B cell (primary cell): ENCODE data around the gene RDH13. TPM values are rescaled to one million over a fixed set of nuclear protein-coding genes. Genes with fewer than 3 reads are reported as not detected.

Experiments
- ATAC-seq: fragments of 200-7000 bp; cut with Tn5 transposase; one replicate; pipeline ENCODE4 v1.10.0; 2021; ENCODE audit warnings: low read depth, mild to moderate bottlenecking, moderate number of reproducible peaks, moderate library complexity
- CTCF ChIA-PET: fragments of 350-600 bp; sonication (Branson Sonifier 250); formaldehyde crosslinking; loops from one replicate; lab custom pipeline; 2021; ENCODE audit warnings: antibody characterized with exemption, inconsistent platforms; lab: Charles Lee
- POLR2A ChIA-PET: fragments of 350-600 bp; sonication (Branson Sonifier 250); formaldehyde crosslinking; loops from one replicate; lab custom pipeline; 2021; ENCODE audit warnings: antibody characterized with exemption; lab: Charles Lee
- DNase-seq: peaks from one replicate; pipeline ENCODE4 v3.0.0; 2013
- H2AFZ ChIP-seq: 2 replicates; pipeline ENCODE4 v1.6.1; 2012; ENCODE audit warnings: mild to moderate bottlenecking, low read depth, low read length; ENCODE audit not compliant: insufficient read depth, poor library complexity, severe bottlenecking
- H3K27ac ChIP-seq, 2 donors: 1 replicate in 1 of 2; 2 replicates in 1 of 2; pipeline ENCODE4 v1.5.1; 2012 to 2013; ENCODE audit warnings: low read length in 2 of 2, mild to moderate bottlenecking in 2 of 2, moderate library complexity in 1 of 2
- H3K27me3 ChIP-seq, 4 experiments: fragments of 200-600 bp in 1 of 4; sonication (generic) in 1 of 4; replicated peaks in 1 of 4; 1 replicate in 2 of 4; 2 replicates in 2 of 4; pipeline versions ENCODE4 v1.6.1 to v1.7.0; 2013 to 2016; ENCODE audit warnings: low read length in 3 of 4, mild to moderate bottlenecking in 2 of 4, mixed read lengths in 1 of 4, moderate library complexity in 1 of 4; ENCODE audit not compliant: insufficient read depth in 4 of 4, control insufficient read depth in 3 of 4; ENCODE audit errors: control extremely low read depth in 1 of 4
- H3K36me3 ChIP-seq, 2 experiments: replicated peaks in 1 of 2; 1 replicate in 1 of 2; 2 replicates in 1 of 2; pipeline versions ENCODE4 v1.6.1 to v1.7.1; 2013; ENCODE audit warnings: low read length in 1 of 2; ENCODE audit not compliant: insufficient read depth in 2 of 2, control insufficient read depth in 1 of 2; ENCODE audit errors: control extremely low read depth in 1 of 2, extremely low read depth in 1 of 2
- H3K4me1 ChIP-seq, 2 donors: fragments of 200-600 bp in 1 of 2; sonication (generic) in 1 of 2; 1 replicate in 1 of 2; 2 replicates in 1 of 2; pipeline versions ENCODE4 v1.5.1 to v1.6.1; 2013 to 2017; ENCODE audit warnings: low read length in 2 of 2; ENCODE audit not compliant: control insufficient read depth in 2 of 2, insufficient read depth in 2 of 2
- H3K4me2 ChIP-seq: replicated peaks from 2 replicates; pipeline ENCODE3; 2012; ENCODE audit warnings: mild to moderate bottlenecking, low read depth, low read length; ENCODE audit not compliant: poor library complexity, severe bottlenecking
- H3K4me3 ChIP-seq, 5 experiments: fragments of 200-600 bp in 1 of 5; sonication (generic) in 1 of 5; 1 replicate in 3 of 5; 2 replicates in 2 of 5; pipeline versions ENCODE4 v1.5.1 to v1.7.0; 2011 to 2016; ENCODE audit warnings: low read length in 4 of 5, mild to moderate bottlenecking in 4 of 5, low read depth in 2 of 5, control low read depth in 1 of 5, moderate library complexity in 1 of 5; ENCODE audit not compliant: insufficient read depth in 1 of 5; ENCODE audit errors: control extremely low read depth in 1 of 5, extremely low read depth in 1 of 5
- H3K79me2 ChIP-seq: fragments of 200-600 bp; sonication (generic); one replicate; pipeline ENCODE4 v1.6.0; 2016; ENCODE audit warnings: low read length; ENCODE audit not compliant: control insufficient read depth, insufficient read depth
- H3K9ac ChIP-seq: fragments of 200-600 bp; sonication (generic); 2 replicates; pipeline ENCODE4 v1.6.1; 2017; ENCODE audit warnings: mild to moderate bottlenecking, low read length, moderate library complexity
- H3K9me3 ChIP-seq, 3 donors: one replicate each; pipeline versions ENCODE4 v1.6.1 to v1.7.1; 2013; ENCODE audit warnings: low read length in 2 of 3; ENCODE audit not compliant: control insufficient read depth in 2 of 3, insufficient read depth in 1 of 3; ENCODE audit errors: control extremely low read depth in 1 of 3
- H4K20me1 ChIP-seq: 2 replicates; pipeline ENCODE4 v1.6.0; 2012; ENCODE audit warnings: mild to moderate bottlenecking, low read length; ENCODE audit not compliant: insufficient read depth, control insufficient read depth, poor library complexity, severe bottlenecking
- H3K27ac Mint-ChIP-seq: one replicate; pipeline ENCODE4 v1.8.0; 2021; ENCODE audit warnings: mixed read lengths
- H3K27me3 Mint-ChIP-seq: one replicate; pipeline ENCODE4 v1.8.0; 2021; ENCODE audit warnings: mixed read lengths
- H3K4me1 Mint-ChIP-seq: one replicate; pipeline ENCODE4 v1.8.0; 2021; ENCODE audit warnings: mixed read lengths
- H3K4me3 Mint-ChIP-seq: one replicate; pipeline ENCODE4 v1.8.0; 2021; ENCODE audit warnings: mixed read lengths
- H3K9me3 Mint-ChIP-seq: one replicate; pipeline ENCODE4 v1.8.0; 2022; ENCODE audit warnings: mixed read lengths; ENCODE audit not compliant: insufficient read depth
- EZH2 ChIP-seq: IDR thresholded peaks from 2 replicates; pipeline ENCODE4 v1.6.1; 2012; ENCODE audit warnings: borderline replicate concordance, low read depth, mild to moderate bottlenecking, moderate library complexity, low read length; ENCODE audit not compliant: insufficient read depth, poor library complexity, severe bottlenecking
- WGBS: methylation state at CpG from one replicate; pipeline ENCODE4 v1.1.5; 2013; ENCODE audit warnings: missing lambda C conversion rate; ENCODE audit not compliant: insufficient coverage; 5-methylcytosine and 5-hydroxymethylcytosine counted together
- intact Hi-C: fragments of 100-400 bp; cut with micrococcal nuclease; formaldehyde crosslinking; loops from one replicate; pipeline ENCODE4 v1.10.0; 2022
- polyA plus RNA-seq: library from polyadenylated mRNA; depleted of rRNA; stranded (reverse); fragments of >200 nt; gene quantifications from 2 replicates; pipeline ENCODE4 v1.2.3, GENCODE V29; 2012
- total RNA-seq, 2 donors: library from RNA; stranded (reverse); fragments of 120-200 nt in 1 of 2; gene quantifications; 1 replicate in 1 of 2; 2 replicates in 1 of 2; pipeline versions ENCODE4 v1.2.3 to v1.2.4, GENCODE V29; 2013 to 2022
- TF ChIP-seq, protein P1 (sequence below): fragments of 200-600 bp; IDR thresholded peaks from one replicate; pipeline ENCODE4 v1.8.0; 2022; ENCODE audit warnings: antibody characterized with exemption, mild to moderate bottlenecking

Gene RDH13
- total and polyA plus RNA-seq, 2 donors (not counting 1 experiment from before 2014, with no cell fraction given), result 17.5 to 20.4 TPM

DNA sequence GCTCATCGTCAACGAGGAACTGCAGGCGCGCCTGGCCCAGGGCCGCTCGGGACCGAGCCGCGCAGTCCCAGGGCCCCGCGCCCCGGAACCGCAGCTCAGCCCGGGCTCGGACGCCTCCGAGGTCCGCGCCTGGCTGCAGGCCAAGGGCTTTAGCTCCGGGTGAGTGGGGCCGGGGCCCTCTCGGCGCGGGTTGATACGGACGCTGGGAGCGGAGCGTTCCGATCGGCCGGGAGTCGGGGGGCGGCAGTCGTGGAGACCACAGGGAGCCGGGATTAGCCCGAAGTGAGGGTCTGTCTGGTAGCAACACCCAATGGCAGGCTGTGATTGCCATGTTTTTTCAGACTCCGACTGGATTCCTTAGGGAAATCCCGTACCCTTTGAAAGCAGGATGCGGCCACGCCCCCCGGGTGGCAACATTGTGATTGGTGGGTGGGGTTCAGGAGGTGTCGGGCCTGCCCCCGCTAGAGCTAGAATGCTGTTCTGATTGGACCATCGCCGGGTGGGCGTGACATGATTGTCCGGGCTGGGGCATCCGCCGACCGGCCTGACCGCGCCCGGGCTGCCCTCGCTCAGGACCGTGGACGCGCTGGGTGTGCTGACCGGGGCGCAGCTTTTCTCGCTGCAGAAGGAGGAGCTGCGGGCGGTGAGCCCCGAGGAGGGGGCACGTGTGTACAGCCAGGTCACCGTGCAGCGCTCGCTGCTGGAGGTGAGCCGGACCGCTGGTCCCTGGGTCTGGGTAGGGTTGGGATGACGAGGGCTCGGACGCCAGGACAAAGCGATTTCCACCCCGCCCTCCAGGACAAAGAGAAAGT, 24.0 kb upstream of the RDH13 start:
- WGBS, result 5% methylated on average over 74 of the region's 74 CpGs
- Histone ChIP-seq H3K9ac (peak overlapping the region; percentile 39), H2AFZ (no peak overlapping the region), H3K9me3 (peaks cover 0 to 38% (median 0%) of the 10 kb centered on the region in 3 donors), H3K4me2 (peak overlapping the region; percentile 87), H3K36me3 (peaks cover 0 to 7% of the 10 kb centered on the region in 2 experiments), H3K79me2 (no peaks in the 10 kb centered on the region), H3K27me3 (peaks cover 0 to 63% (median 22%) of the 10 kb centered on the region in 4 experiments), H3K4me3 (peak overlapping the region in 4 of 5 experiments; percentile 10 to 42 (median 23)), H3K4me1 (peaks cover 26 to 32% of the 10 kb centered on the region in 2 donors), H4K20me1 (peaks cover 29% of the 10 kb centered on the region), H3K27ac (no peak overlapping the region)
- ChIA-PET POLR2A (interaction anchor here (0.7 kb wide), 1 partner anchor 31 kb away, joined by 3 read pairs; the partner anchor contains the start of gene PPP1R12C), CTCF (interaction anchor here (1.3 to 1.5 kb wide), 2 partner anchors 332 to 546 kb away, joined by 3 to 5 read pairs; no protein-coding TSS in a partner anchor)
- TF ChIP-seq, protein P1, sequence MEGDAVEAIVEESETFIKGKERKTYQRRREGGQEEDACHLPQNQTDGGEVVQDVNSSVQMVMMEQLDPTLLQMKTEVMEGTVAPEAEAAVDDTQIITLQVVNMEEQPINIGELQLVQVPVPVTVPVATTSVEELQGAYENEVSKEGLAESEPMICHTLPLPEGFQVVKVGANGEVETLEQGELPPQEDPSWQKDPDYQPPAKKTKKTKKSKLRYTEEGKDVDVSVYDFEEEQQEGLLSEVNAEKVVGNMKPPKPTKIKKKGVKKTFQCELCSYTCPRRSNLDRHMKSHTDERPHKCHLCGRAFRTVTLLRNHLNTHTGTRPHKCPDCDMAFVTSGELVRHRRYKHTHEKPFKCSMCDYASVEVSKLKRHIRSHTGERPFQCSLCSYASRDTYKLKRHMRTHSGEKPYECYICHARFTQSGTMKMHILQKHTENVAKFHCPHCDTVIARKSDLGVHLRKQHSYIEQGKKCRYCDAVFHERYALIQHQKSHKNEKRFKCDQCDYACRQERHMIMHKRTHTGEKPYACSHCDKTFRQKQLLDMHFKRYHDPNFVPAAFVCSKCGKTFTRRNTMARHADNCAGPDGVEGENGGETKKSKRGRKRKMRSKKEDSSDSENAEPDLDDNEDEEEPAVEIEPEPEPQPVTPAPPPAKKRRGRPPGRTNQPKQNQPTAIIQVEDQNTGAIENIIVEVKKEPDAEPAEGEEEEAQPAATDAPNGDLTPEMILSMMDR, result no peak
- peak; percentile 67 for TF ChIP-seq EZH2
- Mint-ChIP-seq H3K4me1 (peaks cover 39% of the 10 kb centered on the region), H3K4me3 (peak overlapping the region; percentile 77), H3K9me3 (peaks cover 3% of the 10 kb centered on the region), H3K27me3 (peaks cover 50% of the 10 kb centered on the region), H3K27ac (peak overlapping the region; percentile 46)
- intact Hi-C loops, result no loop called here
- DNase-seq (peak; percentile 63), ATAC-seq (peak; percentile 58)
